ENCODE measurements around the gene ULBP3.
"Not testable (repeated sequence)": the region's sequence is repeated elsewhere in the genome, so short reads cannot be mapped to it uniquely, and the experiment has no call there.

ULBP3 gene

DNA sequence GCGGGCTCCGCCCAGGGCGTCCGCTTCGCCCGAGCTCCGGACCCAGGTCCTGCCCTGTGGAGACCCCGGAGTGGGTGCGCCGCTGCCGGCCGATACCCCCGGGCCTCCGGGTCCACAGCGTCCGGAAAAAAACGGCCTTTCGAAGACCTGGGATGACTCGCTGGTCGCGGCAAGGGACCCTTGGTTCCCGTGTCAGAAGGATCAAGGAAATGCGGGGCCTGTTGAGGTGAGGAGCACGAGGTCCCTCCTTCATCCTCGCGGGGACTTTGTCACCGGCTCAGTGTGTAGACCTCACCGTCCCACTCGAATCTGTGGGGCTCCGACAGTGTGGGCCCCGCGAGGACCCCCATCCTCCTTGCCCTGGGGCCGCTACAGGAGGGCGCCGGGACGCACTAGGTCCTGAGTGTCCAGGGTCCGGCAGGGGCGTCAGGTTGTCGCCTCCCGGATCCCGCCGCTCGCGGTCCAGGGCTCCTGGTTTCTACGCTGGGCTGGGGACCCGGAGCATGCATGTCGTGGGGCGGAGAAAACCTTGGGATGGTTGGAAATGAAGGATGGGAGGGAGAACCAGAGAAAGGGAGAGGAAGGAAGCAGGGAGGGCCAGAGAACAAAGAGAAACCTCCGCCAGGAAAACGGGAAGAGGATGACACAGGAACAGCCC lies 54.2 kb downstream of the ULBP3 start:
- DNase-seq, result not testable (repeated sequence)

DNA sequence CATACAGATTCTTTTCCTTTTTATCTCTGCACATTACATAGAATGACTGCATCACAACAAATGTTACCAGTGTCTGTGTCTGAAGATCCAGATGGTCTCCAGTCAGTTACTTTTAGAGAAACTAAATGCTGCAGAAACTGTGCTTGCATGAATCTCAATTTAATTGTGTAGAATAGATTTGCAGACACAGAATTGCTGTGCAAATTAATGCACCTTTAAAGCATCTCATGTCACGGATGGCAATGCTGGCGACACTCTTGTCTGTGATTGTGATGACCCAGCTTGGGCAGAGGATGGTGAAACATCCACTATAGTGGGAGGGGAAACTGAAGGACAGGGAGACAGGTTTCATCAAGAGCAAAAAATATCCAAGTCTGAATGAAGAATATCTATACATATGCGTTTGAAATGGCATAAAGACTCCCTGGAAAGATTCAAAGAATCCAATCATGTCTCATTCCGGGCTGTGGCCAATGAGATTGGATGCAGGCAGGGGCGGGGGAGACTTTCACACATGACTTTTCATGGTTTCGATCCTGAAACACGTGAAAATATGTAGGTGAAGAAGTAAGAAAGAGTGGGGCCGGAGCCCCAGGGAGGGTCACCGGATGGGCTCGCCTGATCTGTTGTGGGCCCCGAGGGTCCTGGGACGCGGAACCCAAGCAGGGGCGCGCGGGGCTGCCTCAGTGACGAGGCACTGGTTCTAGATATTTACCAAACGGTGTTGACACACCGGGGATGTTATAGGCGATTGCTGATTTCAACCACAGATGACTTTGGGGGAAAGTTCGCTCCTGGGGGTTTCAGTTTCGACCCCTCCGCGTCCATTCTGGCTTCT lies 54.9 kb downstream of the ULBP3 start:
- DNase-seq, result not testable (repeated sequence)

DNA sequence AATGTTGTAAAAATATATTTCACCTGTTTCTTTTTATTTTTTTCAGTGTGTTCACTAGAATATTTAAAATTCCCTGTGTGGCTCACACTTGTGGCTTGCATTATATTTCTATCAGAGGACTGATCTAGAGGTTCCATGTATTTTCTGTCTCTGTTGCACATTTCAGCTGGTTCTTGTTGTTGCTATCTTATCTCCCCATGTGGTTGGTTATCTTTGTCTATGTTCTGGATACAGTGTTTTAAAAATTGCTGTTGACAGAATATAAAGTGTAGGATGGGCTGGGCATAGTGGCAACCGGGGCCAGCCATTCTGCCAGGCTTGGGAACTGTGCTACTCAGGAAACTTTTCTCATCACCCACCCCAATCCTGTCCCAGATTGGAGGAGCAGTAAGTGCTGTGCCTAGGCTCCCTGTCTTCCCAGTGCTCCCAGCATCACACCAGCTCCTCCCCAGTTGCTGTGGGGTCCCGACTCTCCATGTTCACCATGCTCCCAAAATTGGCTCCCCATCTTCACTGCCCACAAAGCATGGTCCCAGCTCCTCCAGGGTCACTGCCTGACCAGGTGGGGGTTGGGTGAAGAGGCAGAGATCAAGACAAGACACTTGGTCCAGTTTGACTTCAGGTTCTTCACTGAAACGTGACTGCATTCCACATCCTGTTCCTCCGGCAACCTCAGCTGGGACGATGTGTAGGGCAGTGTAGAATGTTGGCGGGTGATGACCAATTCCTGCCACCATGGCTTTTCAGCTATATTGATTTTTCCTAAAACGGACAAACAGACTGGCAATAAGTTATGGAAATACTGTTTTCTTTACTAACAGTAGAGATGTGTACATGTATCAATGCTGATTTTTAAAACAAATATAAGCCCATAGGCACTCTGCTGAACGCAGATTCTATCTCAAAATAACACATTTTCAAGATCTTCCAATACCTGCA lies 55.8 kb downstream of the ULBP3 start:
- not testable (repeated sequence) for DNase-seq
